Mucosa of descending colon (tissue), 3 donors: ENCODE results near the gene RIPPLY3. TPM values are rescaled to one million over a fixed set of nuclear protein-coding genes. Genes with fewer than 3 reads are reported as not detected.
"Not testable (repeated sequence)": the region's sequence is repeated elsewhere in the genome, so short reads cannot be mapped to it uniquely, and the experiment has no call there.

Source experiments
- ATAC-seq: fragments of 200-7000 bp; cut with Tn5 transposase; one replicate; pipeline ENCODE4 v1.9.1; 2020; ENCODE audit warnings: mild to moderate bottlenecking, moderate library complexity
- DNase-seq, 3 donors: peaks; one replicate each; pipeline ENCODE4 v3.0.0-alpha.2; 2020
- H3K36me3 ChIP-seq: fragments of 200-600 bp; one replicate; pipeline ENCODE4 v1.8.0; 2021; ENCODE audit warnings: low read depth, mild to moderate bottlenecking
- H3K4me1 ChIP-seq: fragments of 200-600 bp; one replicate; pipeline ENCODE4 v1.8.0; 2021; ENCODE audit warnings: low read depth, mild to moderate bottlenecking
- H3K4me3 ChIP-seq: fragments of 200-600 bp; one replicate; pipeline ENCODE4 v1.8.0; 2021; ENCODE audit warnings: mild to moderate bottlenecking
- H3K9me3 ChIP-seq: fragments of 200-600 bp; one replicate; pipeline ENCODE4 v1.8.0; 2021; ENCODE audit warnings: mild to moderate bottlenecking
- CTCF ChIP-seq: fragments of 200-600 bp; IDR thresholded peaks from one replicate; pipeline ENCODE4 v1.8.0; 2022; ENCODE audit warnings: antibody characterized with exemption, mild to moderate bottlenecking
- intact Hi-C, 2 donors: fragments of 100-400 bp; cut with DNase I in 1 of 2; cut with micrococcal nuclease in 1 of 2; formaldehyde crosslinking; loops; one replicate each; pipeline versions ENCODE4 v1.11.0 to v1.11.1; 2022; cut with DNase I, micrococcal nuclease
- total RNA-seq, 3 donors: library from RNA; stranded (reverse); fragmentation: NEBNext Ultra II Directional in 2 of 3; extraction: Animal tissue kit (Norgen Biotek cat#: 25700) in 2 of 3; gene quantifications; one replicate each; pipeline versions ENCODE4 v1.2.1 to v1.2.4, GENCODE V29; 2021 to 2023
- donor health status: DM: no; HTN: no; CAD: no; lungs with moderate emphysema.
- donor health status: DM: no; HTN: no; CAD: no.
- donor health status: DM: no; HTN: yes; CAD: no.

RIPPLY3 gene
- total RNA-seq, 3 donors from 2014 or later = not detected

GRCh38 chr21:37045149-37045548, 38.6 kb downstream of the RIPPLY3 start:
- no peak overlapping the region for H3K4me3 ChIP-seq
- no peaks in the 10 kb centered on the region for H3K4me1 ChIP-seq
- DNase-seq = no peak
- no peak for ATAC-seq
- no peak for TF ChIP-seq CTCF
- H3K36me3 ChIP-seq = no peaks in the 10 kb centered on the region
- intact Hi-C loops = no loop called here
- no peaks in the 10 kb centered on the region for H3K9me3 ChIP-seq

GRCh38 chr21:37045556-37045955, 39.1 kb downstream of the RIPPLY3 start:
- Histone ChIP-seq H3K9me3 (no peaks in the 10 kb centered on the region), H3K4me3 (no peak overlapping the region), H3K36me3 (no peaks in the 10 kb centered on the region), H3K4me1 (no peaks in the 10 kb centered on the region)
- DNase-seq = no peak
- TF ChIP-seq CTCF = no peak
- intact Hi-C loops = no loop called here
- no peak for ATAC-seq

- Histone ChIP-seq H3K4me3 (no peak overlapping the region), H3K4me1 (no peaks in the 10 kb centered on the region), H3K9me3 (no peaks in the 10 kb centered on the region), H3K36me3 (no peaks in the 10 kb centered on the region)
- DNase-seq = peak; percentile 72 to 80 (median 80)
- intact Hi-C loops = no loop called here
- TF ChIP-seq CTCF = no peak
- peak; percentile 95 for ATAC-seq
Measured at GRCh38 chr21:37047079-37047478, 40.6 kb downstream of the RIPPLY3 start.

GRCh38 chr21:37049741-37050140, 43.2 kb downstream of the RIPPLY3 start:
- ATAC-seq, H3K4me3 ChIP-seq, H3K9me3 ChIP-seq, H3K36me3 ChIP-seq, H3K4me1 ChIP-seq, DNase-seq, intact Hi-C loops: not testable (repeated sequence)

- DNase-seq (no peak), ATAC-seq (no peak)
- Histone ChIP-seq H3K4me1 (peaks cover 5% of the 10 kb centered on the region), H3K4me3 (no peak overlapping the region), H3K36me3 (no peaks in the 10 kb centered on the region), H3K9me3 (no peaks in the 10 kb centered on the region)
- intact Hi-C loops = no loop called here
- TF ChIP-seq CTCF = no peak
Measured at GRCh38 chr21:37055271-37055855, 48.9 kb downstream of the RIPPLY3 start.

- Histone ChIP-seq H3K4me1 (peaks cover 8% of the 10 kb centered on the region), H3K36me3 (no peaks in the 10 kb centered on the region), H3K9me3 (no peaks in the 10 kb centered on the region), H3K4me3 (no peak overlapping the region)
- ATAC-seq = no peak
- TF ChIP-seq CTCF = no peak
- no peak for DNase-seq
- intact Hi-C loops = no loop called here
Measured at GRCh38 chr21:37057614-37058013, 51.1 kb downstream of the RIPPLY3 start.
